Ecto neural progenitor cell (in vitro differentiated cells): ENCODE results near the gene ST8SIA5.

Experiments
- DNase-seq: peaks from one replicate; pipeline ENCODE4 v3.0.0-alpha.2; 2018; ENCODE audit warnings: low spot score

The ST8SIA5 gene

DNA sequence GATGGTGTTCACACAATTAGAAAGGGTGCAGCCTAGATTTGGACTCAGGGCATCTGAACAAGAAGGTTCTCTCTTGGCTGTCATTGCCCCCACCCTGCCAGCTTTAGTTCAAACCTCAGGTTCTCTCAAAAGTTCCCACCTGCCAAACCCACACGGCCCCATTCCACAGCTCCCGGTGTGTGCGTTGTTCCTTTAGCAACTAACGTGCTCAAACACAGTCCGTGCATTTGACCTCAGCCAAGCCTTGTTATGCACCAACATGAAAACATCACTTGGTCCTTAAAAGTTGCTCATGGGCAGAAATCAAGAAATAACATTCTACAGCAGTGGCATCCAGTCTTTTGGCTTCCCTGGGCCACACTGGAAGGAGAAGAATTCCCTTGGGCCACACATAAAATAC lies 131.8 kb downstream of the ST8SIA5 start:
- no peak for DNase-seq

DNA sequence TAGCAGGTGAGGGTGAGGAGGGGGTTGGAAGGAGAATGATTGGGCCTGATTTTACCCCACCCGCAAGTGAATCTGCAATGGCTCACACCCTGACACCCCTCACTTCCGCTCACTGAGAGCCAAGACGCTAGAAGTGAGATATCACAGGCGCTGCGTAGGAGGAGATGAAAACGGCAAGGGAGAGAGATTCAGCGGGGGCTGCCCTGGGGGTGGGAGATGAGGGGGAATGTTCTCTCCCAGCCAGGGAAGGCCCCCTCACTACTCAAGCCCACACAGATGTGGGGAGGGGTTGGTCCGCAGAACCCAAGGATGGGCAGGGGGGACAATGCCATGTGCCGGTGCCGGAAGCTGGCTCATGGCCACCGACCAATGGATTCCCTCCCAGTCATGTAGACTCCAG lies 132.7 kb downstream of the ST8SIA5 start:
- DNase-seq, result no peak

DNA sequence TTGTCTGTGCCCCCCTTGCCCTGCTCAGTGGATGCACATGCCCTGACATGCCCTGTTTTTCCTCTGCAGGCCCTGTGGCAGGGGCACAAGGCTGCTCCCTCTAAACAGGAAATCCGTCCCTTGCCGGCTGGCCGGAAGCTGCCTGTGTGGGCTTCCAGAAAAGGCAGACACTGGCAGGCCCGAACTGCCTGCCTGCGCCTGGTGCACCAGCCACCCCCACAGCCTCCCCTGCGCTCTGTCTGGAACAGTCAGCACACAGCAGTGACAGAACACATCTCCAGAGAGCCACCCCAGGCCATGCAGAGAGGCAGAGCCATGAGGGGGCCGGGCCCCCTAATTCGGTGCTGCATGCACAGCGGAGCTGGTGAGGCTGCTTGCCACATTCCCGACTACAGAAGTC lies 133.3 kb downstream of the ST8SIA5 start:
- no peak for DNase-seq

DNA sequence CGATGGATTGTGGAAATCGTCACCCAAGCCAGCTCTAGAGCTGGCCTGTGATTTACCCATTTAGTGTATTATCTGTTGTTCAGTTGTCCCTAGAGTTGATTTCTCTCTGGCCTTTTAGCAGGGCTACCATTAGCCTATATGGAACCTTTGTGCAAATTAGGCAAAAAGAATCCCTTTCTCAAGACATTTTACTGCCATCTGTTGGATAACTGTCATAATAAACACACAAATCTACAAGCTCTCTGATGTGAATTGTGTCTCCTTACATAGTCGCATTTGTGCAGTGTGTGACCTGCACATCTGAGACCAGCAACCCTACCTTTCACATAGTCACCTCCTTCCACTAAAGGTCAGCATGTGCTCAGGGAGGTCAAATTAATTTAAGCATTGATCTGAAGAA lies 133.9 kb downstream of the ST8SIA5 start:
- no peak for DNase-seq

DNA sequence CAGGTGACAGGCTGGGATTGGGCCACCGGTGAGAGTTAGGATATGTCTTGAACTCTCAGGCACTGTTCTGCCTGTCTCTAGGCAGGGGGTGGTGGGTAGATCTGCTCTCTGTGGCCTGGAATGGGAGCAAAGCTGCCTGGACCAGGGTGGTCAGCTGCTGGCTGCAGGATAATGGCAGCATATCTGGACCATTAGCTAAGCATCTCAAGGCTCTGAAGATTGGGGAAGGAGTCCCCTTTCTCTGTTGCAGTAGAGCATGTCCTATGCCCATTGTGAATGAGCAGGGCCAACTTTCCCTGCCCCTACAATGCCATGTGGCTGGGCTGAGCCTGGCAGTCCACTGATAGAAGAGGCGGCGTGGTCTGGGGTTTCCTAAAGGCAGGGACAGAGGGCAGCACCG lies 134.4 kb downstream of the ST8SIA5 start:
- no peak for DNase-seq

DNA sequence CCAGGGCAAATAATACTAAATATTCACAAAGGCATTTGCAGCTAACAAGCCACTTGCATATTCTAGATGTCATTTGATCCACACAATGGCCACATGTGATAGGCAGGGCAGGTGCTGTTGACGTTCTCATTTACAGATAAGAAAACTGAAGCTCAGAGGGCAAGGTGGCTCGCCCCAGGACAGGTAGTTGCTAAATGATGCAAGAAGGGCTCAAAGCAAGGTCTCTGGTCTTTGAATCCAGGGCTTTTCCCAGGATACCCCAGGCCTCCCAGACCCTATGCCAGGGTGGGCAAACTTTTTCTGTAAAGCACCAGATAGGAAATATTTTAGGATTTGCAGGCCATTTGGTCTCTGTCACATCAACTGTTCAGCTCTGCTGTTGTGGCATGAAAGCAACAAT lies 135.0 kb downstream of the ST8SIA5 start:
- no peak for DNase-seq

DNA sequence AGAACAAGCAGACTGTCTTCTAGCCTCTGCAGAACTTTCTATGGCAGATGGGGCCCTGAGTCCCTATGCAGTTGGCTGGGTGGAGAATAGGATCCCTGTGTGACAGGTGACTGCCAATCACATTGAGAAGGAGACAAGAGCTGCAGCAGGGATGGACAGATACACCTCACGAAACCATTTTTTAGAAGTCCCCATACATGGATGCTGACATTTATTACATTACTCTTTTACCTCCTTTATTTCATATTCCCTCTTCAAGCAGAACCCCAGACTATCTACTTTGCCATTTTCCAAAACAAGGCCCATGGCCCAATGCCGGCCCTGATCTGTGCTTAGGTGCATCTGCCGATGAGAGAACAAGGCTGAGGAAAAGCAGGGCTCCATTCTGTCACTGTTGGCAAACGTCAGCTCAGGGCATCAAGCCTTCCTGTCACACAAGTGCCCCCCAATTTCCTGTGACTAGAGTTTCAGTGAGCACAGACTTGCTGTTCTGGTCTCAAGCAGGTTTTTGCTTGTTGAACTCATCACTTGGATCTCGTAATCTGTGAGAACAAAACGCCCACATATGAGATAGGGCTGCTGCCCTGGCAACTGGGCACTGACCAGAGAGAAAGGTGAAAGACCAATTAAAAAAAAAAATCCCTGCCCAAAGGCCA lies 135.6 kb downstream of the ST8SIA5 start:
- no peak for DNase-seq

DNA sequence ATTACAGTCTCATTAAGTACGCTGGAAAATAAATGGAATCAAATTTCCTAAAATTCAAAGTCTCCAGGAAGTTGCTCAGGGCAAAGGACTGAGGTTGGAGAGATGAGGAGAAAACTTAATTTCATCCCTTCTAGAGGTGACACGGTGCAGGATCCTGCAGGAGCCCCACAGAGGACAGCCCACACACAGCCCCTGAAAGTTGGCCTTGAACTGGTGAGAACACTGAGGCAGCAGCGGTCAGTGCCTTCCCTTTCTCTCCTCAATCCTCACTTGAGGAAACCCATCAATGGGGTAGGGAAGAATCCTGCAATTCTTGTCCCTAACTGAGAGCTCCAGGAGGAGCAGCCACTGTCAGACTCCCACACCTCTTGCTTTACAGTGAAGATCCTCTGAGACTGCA lies 137.3 kb downstream of the ST8SIA5 start:
- DNase-seq, result no peak
